Inflammatory macrophage treated with lipopolysaccharide for 4 hours (primary cell): ENCODE measurements around the gene C1orf167.

Experiments
- DNase-seq: peaks from one replicate; pipeline ENCODE4 v3.0.0-alpha.2; 2020

C1orf167 gene

GRCh38 chr1:11787804-11788436, 25.9 kb downstream of the C1orf167 start:
- DNase-seq: no peak

GRCh38 chr1:11788549-11789053, 26.6 kb downstream of the C1orf167 start:
- no peak for DNase-seq

DNA sequence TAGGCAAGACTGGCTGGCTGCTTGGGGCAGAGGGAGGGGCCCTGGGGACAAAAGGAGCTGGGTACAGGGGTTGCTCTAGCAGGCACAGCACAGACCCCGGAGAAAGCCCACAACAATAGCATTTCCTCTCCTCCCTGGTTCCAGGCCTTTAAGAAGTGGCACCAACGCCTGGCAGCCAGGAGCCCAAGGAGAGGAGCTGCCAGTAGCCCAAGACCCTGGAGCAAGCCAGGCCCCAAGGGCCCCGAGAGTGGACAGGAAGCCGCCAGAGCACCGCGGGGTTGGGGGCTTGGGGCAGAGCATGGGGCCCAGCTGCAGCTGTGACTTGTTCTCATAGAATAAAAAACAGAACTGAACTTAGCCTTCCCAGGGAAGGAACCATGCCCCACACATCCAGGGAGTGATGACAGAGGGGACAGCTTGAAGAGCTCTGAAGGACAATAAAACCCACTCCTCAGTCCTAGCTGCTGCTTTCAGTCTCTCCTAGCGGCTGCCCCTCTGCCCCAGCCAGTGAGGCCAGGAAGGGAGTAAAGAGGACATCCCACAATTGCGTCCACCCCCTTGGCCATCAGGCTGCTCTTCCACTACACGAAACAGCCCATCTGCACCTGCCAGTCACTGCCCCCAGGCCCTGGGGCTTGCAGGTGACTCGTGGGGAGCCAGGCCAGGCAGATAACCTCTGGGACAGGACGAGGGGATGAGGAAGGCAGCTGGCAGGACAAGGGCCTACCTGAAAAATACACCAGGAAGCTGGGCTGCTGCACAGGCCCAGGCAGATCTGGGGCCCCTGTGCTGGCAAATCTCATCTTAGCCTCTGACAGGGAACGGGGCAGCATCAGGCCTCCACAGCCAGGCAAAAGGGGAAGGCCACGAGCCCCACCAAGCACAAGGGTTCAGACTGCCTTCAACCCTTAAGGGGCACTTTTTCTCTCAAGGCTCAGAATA, 27.4 kb downstream of the C1orf167 start:
- no peak for DNase-seq

DNA sequence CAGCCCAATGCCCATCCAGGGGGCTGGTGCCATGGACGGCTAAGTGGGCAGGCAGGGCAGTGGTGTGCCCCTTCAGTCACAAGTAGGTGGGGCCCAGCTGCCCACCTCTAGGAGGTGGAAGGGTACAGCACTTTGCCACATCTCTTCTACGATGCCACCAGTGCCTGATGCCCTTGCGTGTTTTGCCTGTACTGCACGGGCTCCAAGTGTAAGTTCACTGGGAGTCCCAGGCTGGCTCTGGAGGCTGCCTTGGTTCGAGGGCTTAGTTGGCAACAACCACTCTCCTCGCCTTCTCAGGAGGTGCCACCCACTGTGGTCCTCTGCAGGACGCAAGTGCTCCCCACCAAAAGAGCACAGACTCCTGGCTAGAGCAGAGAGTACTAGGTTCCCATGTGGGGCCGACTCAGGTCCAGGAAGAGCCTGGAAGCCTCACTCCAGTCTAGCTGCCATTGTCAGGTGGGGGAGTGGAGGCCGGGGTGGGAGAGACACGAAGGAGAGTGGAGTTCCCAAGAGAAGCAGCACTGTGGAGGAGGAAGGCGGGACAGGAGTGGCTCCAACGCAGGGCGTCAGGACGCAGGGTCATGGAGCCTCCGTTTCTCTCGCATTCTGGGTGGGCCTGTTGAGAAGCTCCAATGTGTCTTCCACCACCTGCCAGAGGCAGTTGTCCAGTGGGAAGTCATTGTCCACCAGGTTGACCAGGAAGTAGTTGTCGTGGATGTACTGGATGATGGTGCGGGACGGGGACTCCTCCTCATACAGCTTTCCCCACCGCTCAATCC, 28.3 kb downstream of the C1orf167 start:
- no peak for DNase-seq

- DNase-seq: peak; percentile 90
These were observed 29.1 kb downstream of the C1orf167 start for GRCh38 chr1:11790880-11791715.

DNA sequence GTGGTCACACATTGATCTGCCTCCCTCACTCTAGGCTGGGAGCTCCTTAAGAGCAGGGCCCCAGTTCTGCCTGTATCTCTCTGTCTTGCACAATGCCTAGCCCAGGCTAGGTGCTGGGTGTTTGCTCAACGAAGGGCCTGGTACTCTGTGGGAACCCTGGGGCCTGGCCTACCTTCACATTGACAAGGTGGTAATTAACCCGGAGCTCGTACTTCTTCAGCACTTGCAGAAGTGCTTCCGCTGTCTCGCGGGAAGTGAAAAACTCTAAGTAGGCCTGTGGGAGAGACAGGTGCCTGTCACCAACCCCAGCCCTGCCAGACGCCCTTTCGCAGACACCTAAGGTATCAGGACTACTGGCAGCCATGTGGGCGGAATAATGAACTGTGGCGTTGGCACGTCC, 30.1 kb downstream of the C1orf167 start:
- DNase-seq: no peak

GRCh38 chr1:11793819-11794218, 31.8 kb downstream of the C1orf167 start:
- DNase-seq: no peak

DNA sequence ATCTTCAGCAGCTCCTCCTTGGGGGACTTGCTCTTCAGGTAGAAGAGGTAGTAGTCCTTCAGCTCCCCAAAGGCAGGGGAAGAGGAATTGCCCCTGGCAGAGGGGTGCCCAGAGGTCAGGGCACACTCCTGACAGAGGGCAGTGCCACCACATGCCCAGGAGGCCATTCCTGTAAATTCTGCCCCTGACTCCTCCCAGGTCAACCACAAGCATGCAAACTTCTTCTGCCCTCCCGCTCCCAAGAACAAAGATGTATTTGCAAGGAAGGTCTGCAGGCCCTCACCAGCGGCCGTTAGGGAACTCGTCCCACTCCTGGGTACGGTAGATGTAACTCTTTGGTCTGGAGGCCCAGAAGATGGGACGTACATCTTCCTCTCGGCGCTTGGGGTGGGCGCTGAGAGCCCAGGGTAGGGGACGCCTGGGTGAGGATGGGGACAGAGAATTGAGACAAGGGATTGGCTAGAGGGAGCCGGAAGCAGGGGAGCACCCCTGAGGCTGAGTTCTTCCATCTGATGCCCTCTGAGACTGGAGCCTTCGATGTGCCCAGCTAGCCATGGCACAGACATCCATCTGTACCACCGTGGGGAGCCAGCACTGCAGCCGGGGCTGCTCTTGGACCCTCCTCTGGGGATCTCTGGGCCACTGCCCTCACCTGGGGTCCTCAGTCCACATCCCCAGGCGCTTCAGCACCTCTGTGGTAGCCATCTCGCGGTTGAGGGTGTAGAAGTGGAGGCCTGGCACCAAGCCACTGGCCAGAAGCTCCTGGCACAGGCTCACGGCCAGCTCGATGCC, 32.6 kb downstream of the C1orf167 start:
- no peak for DNase-seq

DNA sequence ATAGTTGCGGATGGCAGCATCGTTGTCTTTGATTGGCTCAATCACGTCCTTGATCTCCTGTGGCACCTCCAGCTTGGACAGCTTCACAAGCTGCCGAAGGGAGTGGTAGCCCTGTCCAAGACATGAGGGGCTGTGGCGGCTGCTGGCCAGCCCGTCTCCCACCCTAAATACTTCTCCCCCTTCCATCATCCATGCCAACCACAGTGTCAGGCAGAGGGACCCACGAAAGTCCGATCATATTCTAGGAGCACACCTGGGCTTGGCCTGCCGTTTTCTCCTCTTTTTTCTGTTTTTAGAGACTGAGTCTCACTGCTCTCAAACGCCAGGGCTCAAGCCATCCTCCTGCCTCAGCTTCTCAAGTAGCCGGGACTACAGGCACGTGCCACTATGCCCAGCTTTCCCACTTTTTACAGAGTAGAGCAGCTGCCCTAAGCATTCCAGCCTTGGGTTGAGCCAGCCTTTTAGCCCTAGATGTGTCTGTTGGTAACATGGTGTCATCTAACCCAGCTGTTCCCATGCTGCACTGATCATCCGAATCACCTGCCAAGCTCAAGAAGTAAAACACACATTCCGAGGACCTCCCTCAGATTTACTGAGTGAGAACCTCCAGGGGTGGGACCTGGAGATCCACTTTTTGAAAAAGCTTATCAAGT, 33.4 kb downstream of the C1orf167 start:
- DNase-seq: no peak

DNA sequence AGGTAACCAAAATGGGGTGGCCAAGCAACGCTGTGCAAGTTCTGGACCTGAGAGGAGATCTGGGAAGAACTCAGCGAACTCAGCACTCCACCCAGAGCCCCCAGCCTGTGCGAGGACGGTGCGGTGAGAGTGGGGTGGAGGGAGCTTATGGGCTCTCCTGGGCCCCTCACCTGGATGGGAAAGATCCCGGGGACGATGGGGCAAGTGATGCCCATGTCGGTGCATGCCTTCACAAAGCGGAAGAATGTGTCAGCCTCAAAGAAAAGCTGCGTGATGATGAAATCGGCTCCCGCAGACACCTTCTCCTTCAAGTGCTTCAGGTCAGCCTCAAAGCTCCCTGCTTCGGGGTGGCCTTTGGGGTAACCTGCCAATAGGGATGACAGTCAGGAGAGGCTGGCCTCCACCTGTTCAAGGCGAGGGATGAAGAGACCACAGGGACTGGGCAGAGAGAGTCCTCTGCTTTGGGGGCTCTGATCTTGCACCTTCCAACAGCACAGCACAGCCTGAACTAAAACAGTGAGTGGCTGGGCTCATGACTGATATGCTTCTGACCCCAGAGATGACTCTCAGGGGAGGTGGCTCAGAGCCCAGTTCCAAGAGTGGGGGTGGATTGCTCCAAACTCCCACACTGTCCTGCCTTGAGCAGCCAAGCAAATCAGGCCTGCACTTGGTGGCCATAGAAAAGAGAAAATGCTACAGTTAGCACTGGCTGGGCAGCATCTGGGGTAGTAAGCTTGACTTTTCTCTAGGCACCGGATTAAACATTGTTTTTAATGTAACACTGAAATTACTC, 34.2 kb downstream of the C1orf167 start:
- DNase-seq: peak; percentile 27

GRCh38 chr1:11797525-11798216, 35.7 kb downstream of the C1orf167 start:
- no peak for DNase-seq

GRCh38 chr1:11799099-11799498, 37.1 kb downstream of the C1orf167 start:
- no peak for DNase-seq

- no peak for DNase-seq
These were observed 37.9 kb downstream of the C1orf167 start for GRCh38 chr1:11799896-11800295.

- DNase-seq: no peak
These were observed 38.4 kb downstream of the C1orf167 start for GRCh38 chr1:11800391-11800755.

DNA sequence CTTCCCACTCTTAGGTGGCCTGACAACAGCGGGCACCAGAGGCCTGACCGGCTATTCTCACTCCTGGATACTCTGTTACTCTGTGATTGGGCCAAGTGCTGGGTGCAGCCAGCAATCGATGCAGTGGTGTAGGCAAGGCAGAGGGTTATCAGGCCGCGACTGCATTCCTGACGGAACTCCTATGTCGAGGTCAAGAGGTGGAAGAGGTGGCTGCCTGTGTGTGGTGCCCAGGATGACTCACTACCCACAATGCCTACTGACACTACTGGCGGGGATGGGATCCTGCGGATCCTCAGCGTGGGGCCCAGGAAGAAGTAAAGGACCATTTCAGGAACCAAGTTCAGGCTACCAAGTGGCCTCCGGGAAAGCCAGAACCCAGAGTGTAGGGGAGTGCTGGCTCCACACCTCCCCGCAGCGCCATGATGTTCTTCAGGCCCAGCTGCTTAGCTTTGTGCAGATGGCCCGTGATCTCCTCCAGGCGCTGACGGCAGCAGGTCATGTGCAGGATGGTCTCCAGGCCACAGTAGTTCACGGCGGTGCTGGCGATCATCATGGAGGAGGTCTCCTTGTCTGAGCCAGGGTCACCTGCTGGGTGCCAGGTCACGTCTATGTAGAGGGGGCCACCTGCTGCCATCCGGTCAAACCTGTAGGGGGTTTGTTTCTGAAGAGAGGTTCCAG, 38.9 kb downstream of the C1orf167 start:
- DNase-seq: no peak

GRCh38 chr1:11802616-11802972, 40.6 kb downstream of the C1orf167 start:
- peak; percentile 38 for DNase-seq

GRCh38 chr1:11802973-11803885, 41.2 kb downstream of the C1orf167 start:
- DNase-seq: peak; percentile 77
